Measurements from ENCODE around the gene TBX4.

The TBX4 gene

DNA sequence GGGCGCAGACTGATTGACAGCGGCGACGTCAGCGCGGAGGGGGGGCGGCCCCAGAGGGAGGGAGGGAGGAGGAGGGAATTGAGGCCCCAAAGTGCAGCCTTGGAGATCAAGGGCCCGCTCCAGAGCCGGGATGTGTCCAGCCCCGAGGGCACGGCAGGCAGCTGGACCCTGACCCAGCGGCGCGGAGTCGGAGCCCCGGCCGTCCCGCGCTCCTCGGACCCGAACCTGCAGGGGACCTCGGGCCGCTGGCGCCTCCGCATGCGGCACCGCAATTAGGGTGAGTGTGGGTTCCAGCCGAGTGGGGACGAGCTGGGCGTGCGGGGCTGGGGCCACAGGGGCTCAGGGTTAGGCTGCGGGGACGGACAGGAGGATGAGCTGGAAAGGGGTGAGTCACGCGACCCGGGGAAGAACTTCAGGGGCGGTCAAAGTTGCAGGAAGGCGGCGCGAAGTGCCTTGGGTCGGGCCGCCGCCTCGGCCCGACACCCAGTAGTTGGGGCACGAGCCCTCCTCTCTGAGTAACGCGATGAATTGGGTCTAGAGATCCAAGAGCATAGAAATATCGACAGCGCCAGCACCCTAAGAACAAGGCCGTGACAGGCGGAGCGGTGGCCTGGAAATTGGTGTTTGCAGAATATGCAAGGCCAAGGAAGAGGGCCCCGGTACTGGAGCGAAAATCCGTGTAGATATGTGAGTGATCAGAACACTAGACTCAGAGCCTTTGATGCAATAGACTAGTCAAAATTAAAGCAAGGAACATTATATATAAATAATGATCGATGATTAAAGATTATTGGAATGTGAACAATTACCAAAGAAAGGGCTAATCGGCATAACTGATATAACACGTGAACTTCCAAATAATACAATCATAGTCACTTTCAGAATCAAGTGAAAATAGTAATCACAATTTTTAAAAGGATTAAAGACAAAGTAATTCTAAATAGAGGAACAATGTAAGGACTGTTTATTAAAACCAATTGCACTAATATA lies at the start of gene TBX4:
Gene TBX4, plus strand, starts transcription at position 122 of the 990 bp plus-strand sequence. CDS start 4,069 bp downstream, outside the sequence.
- DNase-seq (ENCODE audit: low read depth in 3 of 3) = no peak

GRCh38 chr17:61402978-61403800 lies 49.0 kb upstream of the TBX4 start:
- DNase-seq (ENCODE audit: low read depth in 3 of 3) = no peak

DNA sequence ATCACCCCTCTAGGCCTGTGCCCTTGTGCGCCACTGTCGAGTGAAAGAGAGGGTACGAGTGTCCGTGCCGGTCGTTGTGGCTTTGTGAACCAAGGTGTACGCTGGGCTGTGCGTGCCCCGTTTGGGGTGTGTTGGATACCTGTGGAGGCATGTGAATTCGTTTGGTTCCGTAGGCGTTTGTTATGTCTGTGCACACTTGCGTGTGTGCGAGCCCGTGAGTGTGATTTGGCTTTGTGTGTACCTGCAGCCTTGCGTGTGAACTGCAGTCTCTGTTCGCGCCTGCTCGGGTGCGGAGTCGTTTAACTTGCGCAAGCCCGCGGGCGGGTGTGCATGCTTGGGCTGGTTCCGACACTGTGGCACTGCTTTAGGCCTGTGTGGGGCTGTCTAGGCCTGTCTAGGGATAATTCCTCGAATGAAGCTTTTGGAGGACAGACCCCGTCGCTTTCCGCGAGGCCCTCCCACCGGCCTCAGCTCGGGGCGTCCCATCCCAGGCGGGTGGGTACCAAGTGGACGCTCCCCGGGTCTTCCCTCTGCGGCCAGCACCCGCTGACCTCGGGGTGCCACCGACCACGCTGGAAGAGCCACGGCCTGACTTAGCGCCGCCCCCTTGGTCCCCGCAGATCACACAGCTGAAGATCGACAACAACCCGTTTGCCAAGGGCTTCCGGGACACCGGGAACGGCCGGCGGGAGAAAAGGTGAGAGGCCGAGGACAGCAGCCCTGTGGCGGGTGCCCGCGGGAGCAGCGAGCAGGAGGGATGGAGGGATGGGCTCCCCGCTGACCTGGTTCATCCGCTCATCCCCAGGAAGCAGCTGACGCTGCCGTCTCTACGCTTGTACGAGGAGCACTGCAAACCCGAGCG lies 48.2 kb upstream of the TBX4 start:
- no peak for DNase-seq (ENCODE audit: low read depth in 3 of 3)

GRCh38 chr17:61404663-61404912 lies 47.6 kb upstream of the TBX4 start:
- DNase-seq (ENCODE audit: low read depth in 3 of 3) = no peak

DNA sequence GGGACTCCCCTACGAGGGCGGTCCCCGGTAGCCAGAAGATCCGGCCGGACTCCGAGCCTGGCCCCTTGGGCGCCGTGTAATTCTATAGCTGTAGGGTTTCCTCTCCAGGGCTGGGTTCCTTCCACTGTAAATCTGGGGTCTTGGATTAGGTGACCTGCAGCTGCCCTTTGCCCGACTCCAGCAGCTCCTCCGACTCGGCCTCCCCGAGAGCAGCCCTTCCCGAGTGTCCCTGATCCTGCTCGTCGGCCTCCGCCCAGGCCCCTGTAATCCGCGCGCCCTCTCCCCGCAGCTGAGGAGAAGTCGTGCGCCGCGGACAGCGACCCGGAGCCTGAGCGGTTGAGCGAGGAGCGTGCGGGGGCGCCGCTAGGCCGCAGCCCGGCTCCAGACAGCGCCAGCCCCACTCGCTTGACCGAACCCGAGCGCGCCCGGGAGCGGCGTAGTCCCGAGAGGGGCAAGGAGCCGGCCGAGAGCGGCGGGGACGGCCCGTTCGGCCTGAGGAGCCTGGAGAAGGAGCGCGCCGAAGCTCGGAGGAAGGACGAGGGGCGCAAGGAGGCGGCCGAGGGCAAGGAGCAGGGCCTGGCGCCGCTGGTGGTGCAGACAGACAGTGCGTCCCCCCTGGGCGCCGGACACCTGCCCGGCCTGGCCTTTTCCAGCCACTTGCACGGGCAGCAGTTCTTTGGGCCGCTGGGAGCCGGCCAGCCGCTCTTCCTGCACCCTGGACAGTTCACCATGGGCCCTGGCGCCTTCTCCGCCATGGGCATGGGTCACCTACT lies 47.1 kb upstream of the TBX4 start:
- no peak for DNase-seq (ENCODE audit: low read depth in 3 of 3)

- DNase-seq (ENCODE audit: low read depth in 3 of 3) = no peak
Observed at GRCh38 chr17:61405686-61406536, 46.3 kb upstream of the TBX4 start.

- DNase-seq (ENCODE audit: low read depth in 3 of 3) = no peak
Observed at GRCh38 chr17:61406537-61406845, 45.7 kb upstream of the TBX4 start.

DNA sequence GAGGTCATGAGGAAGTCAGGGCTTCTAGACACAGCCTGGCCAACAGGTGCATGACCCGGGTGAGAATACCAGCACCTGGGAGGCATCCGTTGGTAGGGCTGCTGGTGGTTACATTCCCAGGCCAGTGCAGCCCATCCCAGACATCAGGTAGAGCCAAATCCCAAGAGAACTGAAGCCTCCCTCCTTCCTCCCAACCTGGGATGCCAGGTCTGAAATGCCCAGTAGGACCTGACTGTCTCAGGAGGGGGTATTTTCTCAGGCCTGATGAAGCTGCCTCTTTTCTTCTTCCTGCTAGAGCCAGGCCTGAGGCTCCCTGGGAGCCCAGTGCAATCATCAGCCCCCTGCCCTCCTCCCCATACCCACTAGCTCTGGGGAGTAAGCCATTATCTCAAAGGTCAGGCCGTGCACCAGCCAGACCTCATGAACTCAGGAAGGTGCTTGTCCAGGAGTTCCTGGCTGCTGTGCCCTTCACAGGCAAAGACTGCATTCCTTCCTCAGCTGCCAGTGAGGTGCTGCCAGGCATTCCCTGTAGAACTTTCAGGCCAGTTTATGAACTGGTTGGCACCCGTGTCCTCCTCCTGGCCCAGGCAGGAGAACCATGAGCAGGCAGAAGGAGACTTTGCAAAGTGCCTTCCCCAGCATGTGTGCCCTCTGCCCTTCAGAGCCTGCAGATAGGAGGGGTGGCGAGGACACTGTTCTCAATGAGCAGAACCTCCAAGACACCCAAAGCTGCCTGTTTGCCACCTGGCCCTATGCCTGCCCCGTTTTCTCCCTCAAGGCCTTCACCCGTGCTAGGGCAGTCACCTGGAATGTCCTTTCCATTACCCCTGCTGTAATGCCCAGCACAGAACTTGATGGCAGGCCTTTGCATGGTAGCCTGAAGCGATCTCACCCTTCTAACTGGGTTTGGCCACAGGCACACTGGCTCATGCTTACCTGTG lies 45.0 kb upstream of the TBX4 start:
- no peak for DNase-seq (ENCODE audit: low read depth in 3 of 3)

GRCh38 chr17:61408151-61409041 lies 43.8 kb upstream of the TBX4 start:
- DNase-seq (ENCODE audit: low read depth in 3 of 3) = no peak

- DNase-seq (ENCODE audit: low read depth in 3 of 3) = no peak
Observed at GRCh38 chr17:61409301-61410112, 42.7 kb upstream of the TBX4 start.

- DNase-seq (ENCODE audit: low read depth in 3 of 3) = peak; percentile 63 to 67 (median 66)
Observed at GRCh38 chr17:61410141-61411010, 41.8 kb upstream of the TBX4 start.

DNA sequence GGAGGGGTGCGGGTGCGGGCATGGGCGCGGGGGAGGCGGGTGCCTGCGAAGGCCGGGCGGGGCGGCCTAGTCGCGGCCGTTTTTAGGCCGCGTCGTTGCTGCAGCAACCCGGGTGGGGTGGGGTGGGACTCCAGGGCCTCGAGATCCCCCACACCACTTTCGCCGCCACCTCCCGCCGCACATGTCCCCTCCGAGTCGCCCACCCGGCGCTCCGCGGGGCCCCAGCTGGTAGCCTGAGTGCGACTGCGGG lies 41.3 kb upstream of the TBX4 start:
- no peak for DNase-seq (ENCODE audit: low read depth in 3 of 3)

- DNase-seq (ENCODE audit: low read depth in 3 of 3) = no peak
Observed at GRCh38 chr17:61411261-61412142, 40.7 kb upstream of the TBX4 start.

DNA sequence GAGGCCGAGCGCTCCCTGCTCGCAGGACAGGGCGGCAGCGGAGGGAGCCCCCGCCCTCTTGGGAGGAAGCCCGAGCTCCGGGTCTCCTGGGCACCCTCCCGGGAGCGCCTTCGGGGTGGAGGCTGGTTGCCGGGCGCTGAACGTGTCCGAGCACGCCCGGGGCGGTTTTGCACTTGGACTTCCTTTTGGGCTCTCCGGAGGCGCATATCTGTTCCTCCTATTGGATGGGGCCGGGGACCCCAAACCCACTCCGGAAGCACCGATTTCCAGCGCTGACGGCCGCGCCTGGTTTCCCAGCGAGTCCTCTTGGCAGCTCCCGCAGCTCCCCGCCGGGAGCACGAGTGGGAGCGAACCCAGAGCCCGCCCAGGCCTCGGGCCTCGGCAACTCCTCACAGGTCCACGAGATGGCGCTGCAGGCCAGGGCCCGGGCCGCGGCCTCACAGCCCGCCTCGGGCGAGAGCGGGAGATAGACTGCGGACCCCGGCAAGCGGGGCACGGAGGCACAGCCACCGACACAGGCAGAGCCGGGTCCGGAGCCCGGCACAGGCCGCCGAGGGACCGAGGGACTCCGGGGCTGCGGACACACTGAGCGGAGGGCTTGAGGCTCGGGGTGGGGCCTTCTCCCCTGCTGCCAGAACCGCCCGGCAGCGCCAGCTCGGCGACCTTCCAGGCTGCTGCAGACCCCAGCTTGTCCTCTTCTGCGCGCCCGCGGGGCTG lies 39.9 kb upstream of the TBX4 start:
- peak; percentile 61 to 72 (median 69) for DNase-seq (ENCODE audit: low read depth in 3 of 3)

All from stimulated activated CD4-positive, alpha-beta T cell treated with anti-CD3 and anti-CD28 coated beads, TNF-alpha, amount 100 ng/mL, for 4 hours (primary cell).